NB4 (cell line): ENCODE measurements around the gene GALNT18.

Experiments used
- DNase-seq: peaks from one replicate; pipeline ENCODE4 v3.0.0; 2010; ENCODE audit warnings: low read depth
- H3K4me3 ChIP-seq: one replicate; pipeline ENCODE4 v1.5.1; 2011; ENCODE audit warnings: mild to moderate bottlenecking, low read depth, low read length, moderate library complexity
- MAX ChIP-seq: IDR thresholded peaks from 2 replicates; pipeline ENCODE4 v1.6.1; 2011; ENCODE audit warnings: low read depth, low read length
- MYC ChIP-seq: IDR thresholded peaks from 2 replicates; pipeline ENCODE4 v1.6.1; 2011; ENCODE audit warnings: low read depth, low read length
- POLR2A ChIP-seq: IDR thresholded peaks from 2 replicates; pipeline ENCODE4 v1.6.1; 2011; ENCODE audit warnings: mild to moderate bottlenecking; ENCODE audit not compliant: insufficient read length; ENCODE audit errors: extremely low read depth
- TF ChIP-seq, protein P1 (sequence below): IDR thresholded peaks from one replicate; pipeline ENCODE4 v1.5.1; 2012; ENCODE audit warnings: low read depth, low read length

GALNT18 gene

DNA sequence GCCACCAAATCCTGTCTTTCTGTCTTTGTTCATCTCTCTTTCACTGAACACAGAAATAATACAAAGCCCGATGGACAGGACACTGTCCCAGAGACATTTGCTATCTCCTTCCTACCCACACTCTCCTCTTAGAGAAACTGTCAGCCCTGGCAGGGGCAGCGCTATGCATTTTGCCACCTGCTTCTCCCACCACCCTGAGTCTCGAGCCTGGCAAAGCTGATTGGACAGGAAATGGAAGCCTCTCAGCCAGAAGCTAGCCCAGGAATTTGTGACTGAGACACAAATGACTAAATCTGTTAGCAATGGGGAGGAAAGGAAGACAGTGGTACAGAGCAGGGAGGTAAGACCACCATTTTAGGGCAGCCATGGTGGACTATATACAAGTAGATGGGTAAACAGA, 14.9 kb upstream of the GALNT18 start:
- H3K4me3 ChIP-seq: no peak overlapping the region
- TF ChIP-seq, protein P1, sequence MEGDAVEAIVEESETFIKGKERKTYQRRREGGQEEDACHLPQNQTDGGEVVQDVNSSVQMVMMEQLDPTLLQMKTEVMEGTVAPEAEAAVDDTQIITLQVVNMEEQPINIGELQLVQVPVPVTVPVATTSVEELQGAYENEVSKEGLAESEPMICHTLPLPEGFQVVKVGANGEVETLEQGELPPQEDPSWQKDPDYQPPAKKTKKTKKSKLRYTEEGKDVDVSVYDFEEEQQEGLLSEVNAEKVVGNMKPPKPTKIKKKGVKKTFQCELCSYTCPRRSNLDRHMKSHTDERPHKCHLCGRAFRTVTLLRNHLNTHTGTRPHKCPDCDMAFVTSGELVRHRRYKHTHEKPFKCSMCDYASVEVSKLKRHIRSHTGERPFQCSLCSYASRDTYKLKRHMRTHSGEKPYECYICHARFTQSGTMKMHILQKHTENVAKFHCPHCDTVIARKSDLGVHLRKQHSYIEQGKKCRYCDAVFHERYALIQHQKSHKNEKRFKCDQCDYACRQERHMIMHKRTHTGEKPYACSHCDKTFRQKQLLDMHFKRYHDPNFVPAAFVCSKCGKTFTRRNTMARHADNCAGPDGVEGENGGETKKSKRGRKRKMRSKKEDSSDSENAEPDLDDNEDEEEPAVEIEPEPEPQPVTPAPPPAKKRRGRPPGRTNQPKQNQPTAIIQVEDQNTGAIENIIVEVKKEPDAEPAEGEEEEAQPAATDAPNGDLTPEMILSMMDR: no peak
- TF ChIP-seq MAX (no peak), MYC (no peak), POLR2A (no peak)
- DNase-seq: no peak

DNA sequence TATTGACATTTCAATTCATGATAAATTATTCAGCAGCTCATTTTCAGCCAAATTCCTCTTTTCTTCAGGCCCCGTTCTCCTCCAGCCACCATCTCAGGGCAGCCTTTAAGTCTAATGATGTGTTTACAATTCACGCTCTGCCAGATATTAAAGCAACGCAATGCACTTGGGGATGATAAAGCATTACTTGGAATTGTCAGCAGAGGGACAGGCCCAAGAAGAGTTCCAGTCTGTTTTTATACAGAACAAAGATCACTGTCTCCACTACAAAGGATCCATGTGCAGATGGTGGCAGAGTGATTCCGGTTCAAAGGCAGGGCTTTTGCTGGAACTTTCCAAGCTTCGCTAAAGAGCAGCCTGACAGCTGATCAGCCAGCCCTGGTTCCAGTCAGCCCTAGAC, 13.6 kb upstream of the GALNT18 start:
- no peak for DNase-seq
- TF ChIP-seq MYC (no peak), MAX (no peak), POLR2A (no peak)
- TF ChIP-seq, protein P1: no peak
- no peak overlapping the region for H3K4me3 ChIP-seq

GRCh38 chr11:11629368-11629767, 7.6 kb upstream of the GALNT18 start:
- DNase-seq: no peak
- TF ChIP-seq MAX (no peak), POLR2A (no peak), MYC (no peak)
- TF ChIP-seq, protein P1: no peak
- H3K4me3 ChIP-seq: no peak overlapping the region

DNA sequence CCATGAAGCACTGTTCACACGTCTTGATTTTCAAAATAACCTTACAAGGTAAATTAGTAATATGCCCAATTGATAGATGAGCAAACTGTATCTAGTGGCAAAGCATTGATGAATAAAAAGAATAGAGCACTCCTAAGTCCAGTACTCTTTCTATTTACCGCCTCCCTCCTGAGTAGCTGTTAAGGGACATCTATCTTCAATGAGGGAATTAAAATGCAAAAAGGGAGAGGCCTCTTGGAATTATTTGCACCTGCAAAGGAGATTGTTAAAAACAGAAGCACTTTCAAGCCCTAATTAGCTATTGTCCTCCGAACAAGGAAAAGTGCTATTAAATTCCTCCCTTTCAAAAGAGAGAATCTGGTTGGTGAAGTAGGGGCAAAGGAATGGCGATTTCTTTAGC, 6.8 kb upstream of the GALNT18 start:
- no peak for DNase-seq
- H3K4me3 ChIP-seq: no peak overlapping the region
- TF ChIP-seq, protein P1: no peak
- no peak for TF ChIP-seq MAX

DNA sequence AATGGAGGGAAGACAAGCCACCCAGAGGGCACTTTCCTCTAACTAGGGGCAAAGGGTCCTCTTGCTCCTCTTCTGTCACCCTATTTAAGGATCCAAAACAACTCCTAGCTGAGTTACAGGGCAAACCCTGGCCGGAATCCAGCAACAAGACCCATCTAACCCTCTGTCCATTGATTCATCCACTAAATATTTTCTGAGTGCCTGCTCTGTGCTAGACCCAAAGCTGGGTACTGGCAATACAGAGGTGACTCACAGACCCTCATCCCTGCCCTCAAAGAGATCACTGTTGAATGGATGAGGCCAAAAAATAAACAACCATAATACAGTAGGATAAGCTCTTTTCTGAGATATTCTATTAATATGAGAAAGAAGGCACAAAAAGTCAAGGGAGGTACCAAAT, 4.3 kb upstream of the GALNT18 start:
- DNase-seq: no peak
- no peak for TF ChIP-seq MAX
- TF ChIP-seq POLR2A: no peak
- TF ChIP-seq, protein P1: no peak
- no peak overlapping the region for H3K4me3 ChIP-seq

- no peak overlapping the region for H3K4me3 ChIP-seq
- DNase-seq: no peak
- TF ChIP-seq MAX (no peak), POLR2A (no peak), MYC (no peak)
- TF ChIP-seq, protein P1: no peak
These were observed 3.1 kb upstream of the GALNT18 start for GRCh38 chr11:11624926-11625325.
